Common myeloid progenitor, CD34-positive (primary cell): ENCODE data around the gene FOXK1.

ENCODE experiments used
- CTCF ChIA-PET: fragments of 350-600 bp; sonication (Branson Sonifier 250); formaldehyde crosslinking; loops from one replicate; lab custom pipeline; 2021; ENCODE audit warnings: antibody characterized with exemption; lab: Charles Lee
- POLR2A ChIA-PET: fragments of 350-600 bp; sonication (Branson Sonifier 250); formaldehyde crosslinking; loops from one replicate; lab custom pipeline; 2021; ENCODE audit warnings: antibody characterized with exemption; lab: Charles Lee
- DNase-seq, 3 donors: peaks; one replicate each; pipeline versions ENCODE4 v3.0.0 to v3.0.0-alpha.2; 2013
- H3K27ac ChIP-seq, 2 experiments: 1 replicate in 1 of 2; 2 replicates in 1 of 2; pipeline ENCODE4 v1.7.0; 2013; ENCODE audit warnings: inconsistent platforms in 2 of 2, low read length in 2 of 2, mild to moderate bottlenecking in 2 of 2, low read depth in 1 of 2, moderate library complexity in 1 of 2; ENCODE audit not compliant: severe bottlenecking in 2 of 2, insufficient read depth in 1 of 2, poor library complexity in 1 of 2
- H3K27me3 ChIP-seq, 5 experiments: replicated peaks in 2 of 5; 1 replicate in 3 of 5; 2 replicates in 2 of 5; pipeline versions ENCODE4 v1.6.1 to v1.7.0; 2013; ENCODE audit warnings: low read length in 4 of 5, mild to moderate bottlenecking in 2 of 5, moderate library complexity in 2 of 5, inconsistent platforms in 1 of 5; ENCODE audit not compliant: insufficient read depth in 5 of 5, control insufficient read depth in 4 of 5
- H3K36me3 ChIP-seq, 4 experiments: 1 replicate in 2 of 4; 2 replicates in 2 of 4; pipeline versions ENCODE4 v1.6.1 to v1.7.0; 2013; ENCODE audit warnings: low read length in 3 of 4, control low read depth in 1 of 4, mild to moderate bottlenecking in 1 of 4; ENCODE audit not compliant: control insufficient read depth in 4 of 4, insufficient read depth in 4 of 4
- H3K4me1 ChIP-seq, 4 experiments: 1 replicate in 3 of 4; 2 replicates in 1 of 4; pipeline versions ENCODE4 v1.6.1 to v1.7.1; 2013; ENCODE audit warnings: low read length in 3 of 4, mild to moderate bottlenecking in 3 of 4, control low read depth in 1 of 4, inconsistent platforms in 1 of 4, moderate library complexity in 1 of 4; ENCODE audit not compliant: control insufficient read depth in 4 of 4, insufficient read depth in 4 of 4; ENCODE audit errors: control extremely low read depth in 1 of 4
- H3K4me3 ChIP-seq, 7 experiments: 1 replicate in 4 of 7; 2 replicates in 3 of 7; pipeline versions ENCODE4 v1.5.1 to v1.7.0; 2013; ENCODE audit warnings: mild to moderate bottlenecking in 7 of 7, low read length in 6 of 7, moderate library complexity in 6 of 7, inconsistent platforms in 2 of 7, low read depth in 2 of 7, control low read depth in 1 of 7; ENCODE audit not compliant: insufficient read depth in 4 of 7, control insufficient read depth in 1 of 7; ENCODE audit errors: extremely low read depth in 1 of 7
- H3K9me3 ChIP-seq, 5 experiments: 1 replicate in 4 of 5; 2 replicates in 1 of 5; pipeline versions ENCODE4 v1.6.1 to v1.7.1; 2013; ENCODE audit warnings: low read length in 4 of 5, mild to moderate bottlenecking in 2 of 5, inconsistent platforms in 1 of 5, low read depth in 1 of 5, moderate library complexity in 1 of 5; ENCODE audit not compliant: control insufficient read depth in 4 of 5, insufficient read depth in 2 of 5; ENCODE audit errors: control extremely low read depth in 1 of 5
- WGBS: methylation state at CpG from one replicate; pipeline ENCODE4 v1.1.5; 2013; ENCODE audit not compliant: insufficient coverage; 5-methylcytosine and 5-hydroxymethylcytosine counted together

Gene FOXK1

GRCh38 chr7:4765776-4766490 lies 83.8 kb downstream of the FOXK1 start:
- Histone ChIP-seq H3K36me3 (peaks cover 9 to 74% (median 47%) of the 10 kb centered on the region in 4 experiments), H3K4me3 (no peak overlapping the region)

GRCh38 chr7:4766666-4767519 lies 84.8 kb downstream of the FOXK1 start:
- CTCF ChIA-PET, result interaction anchor here (1.7 kb wide), 1 partner anchor 11 kb away, joined by 4 read pairs; no protein-coding TSS in a partner anchor
- no peak for DNase-seq
- Histone ChIP-seq H3K27me3 (no peaks in the 10 kb centered on the region), H3K36me3 (peaks cover 9 to 66% (median 45%) of the 10 kb centered on the region in 4 experiments), H3K4me1 (peaks cover 0 to 20% (median 11%) of the 10 kb centered on the region in 4 experiments), H3K27ac (no peak overlapping the region), H3K4me3 (no peak overlapping the region), H3K9me3 (no peaks in the 10 kb centered on the region)
- POLR2A ChIA-PET, result no interaction called here
- 97% methylated on average over 28 of the region's 37 CpGs for WGBS

More at GRCh38 chr7:4765776-4766490, 83.8 kb downstream of the FOXK1 start:
- DNase-seq, result no peak
- Histone ChIP-seq H3K27me3 (no peaks in the 10 kb centered on the region), H3K4me1 (peaks cover 0 to 20% (median 11%) of the 10 kb centered on the region in 4 experiments), H3K9me3 (no peaks in the 10 kb centered on the region), H3K27ac (no peak overlapping the region)
- ChIA-PET POLR2A (no interaction called here), CTCF (no interaction called here)
- 94% methylated on average over 18 of the region's 23 CpGs for WGBS

DNA sequence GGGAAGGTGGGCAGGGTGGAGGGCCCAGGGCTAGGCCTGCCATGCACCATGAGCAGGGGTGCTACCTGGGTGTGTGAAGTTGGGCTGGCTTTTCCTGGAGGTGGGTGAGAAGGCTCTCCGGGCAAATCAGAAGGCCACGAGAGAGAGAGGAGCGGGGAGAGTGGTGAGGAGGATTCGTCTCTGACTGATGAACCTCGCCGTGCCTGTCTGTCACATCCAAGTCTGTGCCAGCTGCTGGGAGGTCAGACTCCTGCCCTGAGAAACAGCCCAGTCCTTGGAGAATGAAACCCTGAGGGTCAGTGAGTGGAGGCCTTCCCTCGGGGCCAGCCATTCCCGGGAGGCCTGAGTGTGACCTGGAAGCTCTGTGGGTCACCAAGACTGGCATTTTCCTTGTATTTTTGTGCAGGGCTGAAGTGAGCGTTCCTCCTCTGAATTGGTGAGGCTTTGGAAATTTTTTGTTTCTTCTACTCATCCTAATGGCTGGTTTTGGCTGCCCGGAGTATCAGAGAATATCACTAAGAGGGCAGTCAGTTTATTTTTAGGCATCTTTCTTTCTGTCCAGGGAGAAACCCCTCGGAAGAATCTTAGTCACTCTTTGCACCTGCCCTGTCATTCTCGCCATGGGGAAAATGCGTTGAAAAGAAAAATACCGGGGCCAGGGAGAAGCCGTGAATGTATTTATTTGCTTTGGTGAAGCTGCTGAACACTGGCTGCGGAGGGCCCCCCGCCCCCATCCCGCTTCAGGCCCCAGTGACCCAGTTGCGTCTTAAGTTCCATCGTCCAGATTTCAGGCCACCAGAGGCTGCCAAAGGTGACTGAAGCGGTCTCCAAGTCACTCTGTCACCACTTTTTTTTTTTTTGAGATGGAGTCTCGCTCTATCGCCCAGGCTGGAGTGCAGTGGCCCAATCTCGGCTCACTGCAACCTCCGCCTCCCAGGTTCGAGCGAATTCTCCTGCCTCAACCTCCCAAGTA lies 86.8 kb downstream of the FOXK1 start:
- Histone ChIP-seq H3K4me1 (peaks cover 0 to 22% (median 12%) of the 10 kb centered on the region in 4 experiments), H3K27ac (no peak overlapping the region), H3K9me3 (no peaks in the 10 kb centered on the region), H3K27me3 (no peaks in the 10 kb centered on the region), H3K4me3 (no peak overlapping the region), H3K36me3 (peaks cover 6 to 50% (median 29%) of the 10 kb centered on the region in 4 experiments)
- CTCF ChIA-PET, result interaction anchor here (1.0 kb wide), 1 partner anchor 24 kb away, joined by 3 read pairs; no protein-coding TSS in a partner anchor
- POLR2A ChIA-PET, result interaction anchor here (0.6 kb wide), 1 partner anchor 1797 kb away, joined by 4 read pairs; no protein-coding TSS in a partner anchor
- WGBS, result 97% methylated on average over 21 of the region's 27 CpGs
- DNase-seq, result no peak

DNA sequence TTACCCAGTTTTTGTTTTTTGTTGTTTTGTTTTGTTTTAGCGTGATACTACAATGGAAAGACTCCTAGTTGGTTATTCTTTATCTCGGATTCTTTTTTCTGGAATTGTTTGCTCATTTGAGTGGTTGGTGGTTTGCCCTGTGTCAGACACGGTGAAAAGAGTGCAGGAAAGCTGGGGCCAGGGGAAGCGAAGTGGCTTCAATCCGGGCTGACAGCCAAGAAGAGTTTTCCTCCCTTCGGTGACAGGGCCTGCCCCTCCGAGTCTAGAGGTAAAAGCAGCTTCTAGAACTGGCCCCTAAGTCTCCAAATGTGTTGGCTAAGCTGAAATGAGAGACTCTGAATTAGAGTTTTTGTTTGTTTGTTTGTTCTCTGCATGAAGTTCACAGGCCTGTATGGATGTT lies 87.7 kb downstream of the FOXK1 start:
- ChIA-PET CTCF (no interaction called here), POLR2A (interaction anchor here (0.6 kb wide), 1 partner anchor 1796 kb away, joined by 4 read pairs; no protein-coding TSS in a partner anchor)

DNA sequence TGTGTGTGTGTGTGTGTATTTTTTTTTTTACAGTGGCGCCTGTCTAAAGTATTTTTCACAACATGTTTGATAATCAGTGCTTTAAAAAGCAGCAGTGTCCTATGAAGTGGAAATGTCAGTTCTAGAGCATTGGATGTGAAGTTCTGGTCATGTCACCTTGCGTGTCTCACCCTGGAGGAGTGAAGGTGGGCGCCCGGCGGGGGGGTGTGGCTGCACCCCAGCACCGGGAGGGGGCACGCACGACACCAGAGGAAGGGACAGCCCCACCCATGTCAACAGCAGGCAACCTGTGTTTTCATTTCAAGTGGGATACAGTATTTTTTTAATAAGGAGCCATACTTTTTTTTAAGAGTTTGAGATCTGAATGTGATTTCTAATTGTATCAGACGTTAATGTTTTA lies 88.8 kb downstream of the FOXK1 start:
- Histone ChIP-seq H3K9me3 (no peaks in the 10 kb centered on the region), H3K27me3 (no peaks in the 10 kb centered on the region), H3K4me3 (no peak overlapping the region), H3K4me1 (peaks cover 0 to 37% (median 26%) of the 10 kb centered on the region in 4 experiments), H3K27ac (no peak overlapping the region), H3K36me3 (peaks cover 6 to 31% (median 17%) of the 10 kb centered on the region in 4 experiments)
- DNase-seq, result no peak
- POLR2A ChIA-PET, result no interaction called here
- CTCF ChIA-PET, result no interaction called here
- 89% methylated on average over 7 of the region's 9 CpGs for WGBS

More for the DNA sequence above, 87.7 kb downstream of the FOXK1 start:
- Histone ChIP-seq H3K4me3 (peak overlapping the region in 2 of 7 experiments; percentile 28 to 42), H3K36me3 (peaks cover 6 to 42% (median 22%) of the 10 kb centered on the region in 4 experiments), H3K9me3 (no peaks in the 10 kb centered on the region), H3K4me1 (peaks cover 0 to 31% (median 21%) of the 10 kb centered on the region in 4 experiments), H3K27me3 (no peaks in the 10 kb centered on the region), H3K27ac (peak overlapping the region in 1 of 2 experiments; percentile 54)
- DNase-seq, result peak in 2 of 3 donors; percentile 50 to 58
- WGBS, result 4% methylated on average over 4 of the region's 7 CpGs

GRCh38 chr7:4771737-4772136 lies 89.6 kb downstream of the FOXK1 start:
- DNase-seq, result no peak

More at GRCh38 chr7:4771737-4772136, 89.6 kb downstream of the FOXK1 start:
- no peak overlapping the region for H3K27ac ChIP-seq
- CTCF ChIA-PET, result no interaction called here
- H3K4me1 ChIP-seq, result peaks cover 2 to 46% (median 34%) of the 10 kb centered on the region in 4 experiments
- POLR2A ChIA-PET, result no interaction called here
- H3K36me3 ChIP-seq, result peaks cover 5 to 24% (median 14%) of the 10 kb centered on the region in 4 experiments
- WGBS, result 93% methylated on average over 8 of the region's 9 CpGs
- no peak overlapping the region for H3K4me3 ChIP-seq
- H3K9me3 ChIP-seq, result no peaks in the 10 kb centered on the region
- H3K27me3 ChIP-seq, result no peaks in the 10 kb centered on the region
